Activated CD8-positive, alpha-beta memory T cell treated with anti-CD3 and anti-CD28 coated beads, Interleukin-2, amount 50 U/mL, for 1 hour (primary cell): ENCODE measurements around the gene PLIN4.
"Not testable (repeated sequence)": the region's sequence is repeated elsewhere in the genome, so short reads cannot be mapped to it uniquely, and the experiment has no call there.

Experiments
- DNase-seq: peaks from one replicate; pipeline ENCODE4 v3.0.0-alpha.2; 2020; ENCODE audit errors: extremely low read depth

PLIN4 gene

GRCh38 chr19:4518345-4519171 lies at the start of gene PLIN4:
PLIN4 (minus strand) TSS chr19:4518486; CDS start chr19:4518272, 214 bp downstream.
- no peak for DNase-seq

GRCh38 chr19:4567584-4568071 lies 49.3 kb upstream of the PLIN4 start:
- DNase-seq: no peak

- DNase-seq: no peak
Measured at GRCh38 chr19:4566402-4567051, 48.2 kb upstream of the PLIN4 start.

GRCh38 chr19:4563562-4563961 lies 45.3 kb upstream of the PLIN4 start:
- DNase-seq: not testable (repeated sequence)

GRCh38 chr19:4562085-4562484 lies 43.8 kb upstream of the PLIN4 start:
- DNase-seq: not testable (repeated sequence)

GRCh38 chr19:4559569-4559968 lies 41.3 kb upstream of the PLIN4 start, which contains the start of gene SEMA6B:
SEMA6B (minus strand) TSS chr19:4559684; CDS start chr19:4558457, 1,227 bp downstream.
- DNase-seq: no peak

- DNase-seq: no peak
Measured at GRCh38 chr19:4557971-4558941, 40.0 kb upstream of the PLIN4 start.

- no peak for DNase-seq
Measured at GRCh38 chr19:4557144-4557970, 39.1 kb upstream of the PLIN4 start.

- DNase-seq: no peak
Measured at GRCh38 chr19:4556597-4557127, 38.4 kb upstream of the PLIN4 start.

- no peak for DNase-seq
Measured at GRCh38 chr19:4555657-4556561, 37.6 kb upstream of the PLIN4 start.

GRCh38 chr19:4554717-4555116 lies 36.4 kb upstream of the PLIN4 start:
- no peak for DNase-seq

GRCh38 chr19:4553775-4554174 lies 35.5 kb upstream of the PLIN4 start:
- DNase-seq: no peak

- DNase-seq: no peak
Measured at GRCh38 chr19:4553092-4553695, 34.9 kb upstream of the PLIN4 start.

GRCh38 chr19:4552525-4552819 lies 34.2 kb upstream of the PLIN4 start:
- no peak for DNase-seq

- no peak for DNase-seq
Measured at GRCh38 chr19:4550479-4551050, 32.3 kb upstream of the PLIN4 start.

- no peak for DNase-seq
Measured at GRCh38 chr19:4550018-4550417, 31.7 kb upstream of the PLIN4 start.

GRCh38 chr19:4548238-4548584 lies 29.9 kb upstream of the PLIN4 start:
- no peak for DNase-seq

GRCh38 chr19:4547303-4548237 lies 29.3 kb upstream of the PLIN4 start:
- no peak for DNase-seq
